ENCODE results near the gene CHCHD3. TPM values are rescaled to one million over a fixed set of nuclear protein-coding genes. Genes with fewer than 3 reads are reported as not detected.

CHCHD3 gene
- total RNA-seq, 1 experiment from 2014 or later = 89.9 TPM

DNA sequence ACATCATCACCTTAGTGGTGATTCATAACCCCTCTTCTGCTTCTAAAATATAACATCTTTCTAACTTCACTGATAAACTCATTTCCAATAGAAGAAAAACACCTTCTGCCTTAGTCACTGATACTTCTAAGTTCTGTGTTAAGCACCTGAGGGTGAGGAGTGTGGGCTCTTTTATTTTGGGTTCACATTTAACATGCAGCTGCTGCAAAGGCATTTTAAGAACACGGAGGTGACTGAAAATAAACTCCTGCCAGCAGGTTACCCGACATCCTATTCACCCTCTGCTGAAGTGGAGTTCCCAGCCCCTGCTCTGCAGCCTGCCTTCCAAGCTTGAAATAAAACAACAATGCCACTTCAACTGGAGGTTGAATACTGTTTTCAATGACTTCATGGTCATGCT, 302.7 kb downstream of the CHCHD3 start:
- TF ChIP-seq, protein P1, sequence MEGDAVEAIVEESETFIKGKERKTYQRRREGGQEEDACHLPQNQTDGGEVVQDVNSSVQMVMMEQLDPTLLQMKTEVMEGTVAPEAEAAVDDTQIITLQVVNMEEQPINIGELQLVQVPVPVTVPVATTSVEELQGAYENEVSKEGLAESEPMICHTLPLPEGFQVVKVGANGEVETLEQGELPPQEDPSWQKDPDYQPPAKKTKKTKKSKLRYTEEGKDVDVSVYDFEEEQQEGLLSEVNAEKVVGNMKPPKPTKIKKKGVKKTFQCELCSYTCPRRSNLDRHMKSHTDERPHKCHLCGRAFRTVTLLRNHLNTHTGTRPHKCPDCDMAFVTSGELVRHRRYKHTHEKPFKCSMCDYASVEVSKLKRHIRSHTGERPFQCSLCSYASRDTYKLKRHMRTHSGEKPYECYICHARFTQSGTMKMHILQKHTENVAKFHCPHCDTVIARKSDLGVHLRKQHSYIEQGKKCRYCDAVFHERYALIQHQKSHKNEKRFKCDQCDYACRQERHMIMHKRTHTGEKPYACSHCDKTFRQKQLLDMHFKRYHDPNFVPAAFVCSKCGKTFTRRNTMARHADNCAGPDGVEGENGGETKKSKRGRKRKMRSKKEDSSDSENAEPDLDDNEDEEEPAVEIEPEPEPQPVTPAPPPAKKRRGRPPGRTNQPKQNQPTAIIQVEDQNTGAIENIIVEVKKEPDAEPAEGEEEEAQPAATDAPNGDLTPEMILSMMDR (IDR thresholded peaks at IDR 0.05; ENCODE audit: unreplicated experiment) = no peak
- Mint-ChIP-seq H3K4me1 (ENCODE audit: low read depth, unreplicated experiment) (no peaks in the 10 kb centered on the region), H3K9me3 (ENCODE audit: low read depth, unreplicated experiment) (no peaks in the 10 kb centered on the region), H3K27ac (ENCODE audit: unreplicated experiment) (no peak overlapping the region), H3K4me3 (ENCODE audit: low read depth, unreplicated experiment) (no peak overlapping the region), H3K36me3 (ENCODE audit: insufficient read depth, unreplicated experiment) (peaks cover 7% of the 10 kb centered on the region), H3K27me3 (ENCODE audit: unreplicated experiment) (no peaks in the 10 kb centered on the region)
- no TSS peak for BruUV-seq (replicated peaks)
- DNase-seq = no peak
- intact Hi-C loops (cut with micrococcal nuclease; ENCODE audit: unreplicated experiment) = no loop called here
- CTCF ChIA-PET = no interaction called here

GRCh38 chr7:132778761-132779160, 303.1 kb downstream of the CHCHD3 start:
- H3K36me3 Mint-ChIP-seq (ENCODE audit: insufficient read depth, unreplicated experiment) = peaks cover 7% of the 10 kb centered on the region
- TF ChIP-seq, protein P1 (IDR thresholded peaks at IDR 0.05; ENCODE audit: unreplicated experiment) = no peak
- BruUV-seq (replicated peaks) = no TSS peak
- DNase-seq = no peak
- H3K9me3 Mint-ChIP-seq (ENCODE audit: low read depth, unreplicated experiment) = no peaks in the 10 kb centered on the region
- no peaks in the 10 kb centered on the region for H3K4me1 Mint-ChIP-seq (ENCODE audit: low read depth, unreplicated experiment)
- no peaks in the 10 kb centered on the region for H3K27me3 Mint-ChIP-seq (ENCODE audit: unreplicated experiment)
- H3K4me3 Mint-ChIP-seq (ENCODE audit: low read depth, unreplicated experiment) = no peak overlapping the region
- H3K27ac Mint-ChIP-seq (ENCODE audit: unreplicated experiment) = no peak overlapping the region
- CTCF ChIA-PET = no interaction called here
- intact Hi-C loops (cut with micrococcal nuclease; ENCODE audit: unreplicated experiment) = no loop called here

DNA sequence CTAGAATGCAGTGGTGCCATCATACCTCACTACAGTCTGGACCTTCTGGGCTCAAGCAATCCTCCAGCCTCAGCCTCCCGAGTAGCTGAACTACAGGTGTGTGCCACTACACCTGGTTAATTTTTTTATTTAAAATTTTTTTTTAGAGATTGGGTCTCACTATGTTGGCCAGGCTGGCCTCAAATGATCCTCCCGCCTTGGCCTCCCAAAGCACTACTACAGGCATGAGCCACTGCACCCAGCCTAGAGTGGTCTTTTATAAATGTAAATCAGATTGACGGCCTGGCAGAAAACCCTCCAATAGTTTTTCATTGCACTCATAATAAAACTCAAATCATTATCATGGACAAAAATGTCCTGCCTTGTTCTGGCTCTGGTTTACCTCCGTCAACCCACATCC, 303.9 kb downstream of the CHCHD3 start:
- BruUV-seq (replicated peaks) = no TSS peak
- CTCF ChIA-PET = no interaction called here
- no peak overlapping the region for H3K4me3 Mint-ChIP-seq (ENCODE audit: low read depth, unreplicated experiment)
- TF ChIP-seq, protein P1 (IDR thresholded peaks at IDR 0.05; ENCODE audit: unreplicated experiment) = no peak
- no peaks in the 10 kb centered on the region for H3K9me3 Mint-ChIP-seq (ENCODE audit: low read depth, unreplicated experiment)
- H3K27ac Mint-ChIP-seq (ENCODE audit: unreplicated experiment) = no peak overlapping the region
- intact Hi-C loops (cut with micrococcal nuclease; ENCODE audit: unreplicated experiment) = no loop called here
- H3K36me3 Mint-ChIP-seq (ENCODE audit: insufficient read depth, unreplicated experiment) = peaks cover 7% of the 10 kb centered on the region
- DNase-seq = no peak
- H3K27me3 Mint-ChIP-seq (ENCODE audit: unreplicated experiment) = no peaks in the 10 kb centered on the region
- H3K4me1 Mint-ChIP-seq (ENCODE audit: low read depth, unreplicated experiment) = no peaks in the 10 kb centered on the region

GRCh38 chr7:132777414-132777813, 304.5 kb downstream of the CHCHD3 start:
- TF ChIP-seq, protein P1 (IDR thresholded peaks at IDR 0.05; ENCODE audit: unreplicated experiment) = no peak
- no peak overlapping the region for H3K4me3 Mint-ChIP-seq (ENCODE audit: low read depth, unreplicated experiment)
- CTCF ChIA-PET = no interaction called here
- no peak overlapping the region for H3K27ac Mint-ChIP-seq (ENCODE audit: unreplicated experiment)
- no peaks in the 10 kb centered on the region for H3K9me3 Mint-ChIP-seq (ENCODE audit: low read depth, unreplicated experiment)
- no peaks in the 10 kb centered on the region for H3K4me1 Mint-ChIP-seq (ENCODE audit: low read depth, unreplicated experiment)
- no peaks in the 10 kb centered on the region for H3K27me3 Mint-ChIP-seq (ENCODE audit: unreplicated experiment)
- BruUV-seq (replicated peaks) = no TSS peak
- H3K36me3 Mint-ChIP-seq (ENCODE audit: insufficient read depth, unreplicated experiment) = peaks cover 7% of the 10 kb centered on the region
- no peak for DNase-seq
- intact Hi-C loops (cut with micrococcal nuclease; ENCODE audit: unreplicated experiment) = no loop called here

Data from Calu3 (cell line).